BE2C (cell line): Measurements from ENCODE around the gene RPL27.

Source experiments
- DNase-seq: peaks from one replicate; pipeline ENCODE4 v3.0.0-alpha.2; 2020
- H3K27me3 ChIP-seq: fragments of 250-450 bp; sonication (Bioruptor Pico); 2 replicates; pipeline ENCODE4 v1.5.1; 2020; ENCODE audit warnings: mild to moderate bottlenecking
- H3K36me3 ChIP-seq: fragments of 250-450 bp; sonication (Bioruptor Pico); 2 replicates; pipeline ENCODE4 v1.5.1; 2020; ENCODE audit warnings: mild to moderate bottlenecking
- H3K4me1 ChIP-seq: fragments of 250-450 bp; sonication (Bioruptor Pico); 2 replicates; pipeline ENCODE4 v1.5.1; 2020
- H3K4me3 ChIP-seq: 2 replicates; pipeline ENCODE4 v1.5.1; 2011; ENCODE audit warnings: low read depth, low read length
- H3K9me3 ChIP-seq: fragments of 250-450 bp; sonication (Bioruptor Pico); 2 replicates; pipeline ENCODE4 v1.5.1; 2020
- CTCF ChIP-seq: IDR thresholded peaks from 2 replicates; pipeline ENCODE4 v1.5.1; 2012; ENCODE audit warnings: mild to moderate bottlenecking, low read depth, low read length

The RPL27 gene

GRCh38 chr17:43040655-43041054, 42.4 kb downstream of the RPL27 start:
- peaks cover 7% of the 10 kb centered on the region for H3K4me1 ChIP-seq
- no peaks in the 10 kb centered on the region for H3K27me3 ChIP-seq
- no peak for TF ChIP-seq CTCF
- H3K9me3 ChIP-seq = no peaks in the 10 kb centered on the region
- DNase-seq = no peak
- no peak overlapping the region for H3K4me3 ChIP-seq
- H3K36me3 ChIP-seq = peaks cover 5% of the 10 kb centered on the region; the same call in 1 of the 2 replicates

GRCh38 chr17:43042025-43042628, 43.9 kb downstream of the RPL27 start:
- Histone ChIP-seq H3K27me3 (no peaks in the 10 kb centered on the region), H3K4me1 (peaks cover 7% of the 10 kb centered on the region), H3K36me3 (peaks cover 10% of the 10 kb centered on the region), H3K9me3 (no peaks in the 10 kb centered on the region), H3K4me3 (no peak overlapping the region)
- TF ChIP-seq CTCF = no peak
- no peak for DNase-seq

GRCh38 chr17:43043307-43043706, 45.1 kb downstream of the RPL27 start:
- no peak for TF ChIP-seq CTCF
- no peak overlapping the region for H3K4me3 ChIP-seq
- DNase-seq = no peak
- peaks cover 13% of the 10 kb centered on the region for H3K36me3 ChIP-seq
- H3K9me3 ChIP-seq = no peaks in the 10 kb centered on the region
- H3K4me1 ChIP-seq = peaks cover 7% of the 10 kb centered on the region
- no peaks in the 10 kb centered on the region for H3K27me3 ChIP-seq

- Histone ChIP-seq H3K27me3 (no peaks in the 10 kb centered on the region), H3K4me1 (peaks cover 7% of the 10 kb centered on the region), H3K4me3 (no peak overlapping the region), H3K9me3 (no peaks in the 10 kb centered on the region), H3K36me3 (peaks cover 13% of the 10 kb centered on the region)
- no peak for TF ChIP-seq CTCF
- no peak for DNase-seq
Measured at GRCh38 chr17:43044024-43044423, 45.8 kb downstream of the RPL27 start.

- Histone ChIP-seq H3K9me3 (no peaks in the 10 kb centered on the region), H3K36me3 (peaks cover 35% of the 10 kb centered on the region)
- TF ChIP-seq CTCF = no peak
Measured at GRCh38 chr17:43051969-43052368, 53.8 kb downstream of the RPL27 start.

More at GRCh38 chr17:43051969-43052368, 53.8 kb downstream of the RPL27 start:
- no peak for DNase-seq
- Histone ChIP-seq H3K4me3 (no peak overlapping the region), H3K4me1 (no peaks in the 10 kb centered on the region), H3K27me3 (no peaks in the 10 kb centered on the region)
